ENCODE data around the gene ZC3H12D.

ZC3H12D gene

DNA sequence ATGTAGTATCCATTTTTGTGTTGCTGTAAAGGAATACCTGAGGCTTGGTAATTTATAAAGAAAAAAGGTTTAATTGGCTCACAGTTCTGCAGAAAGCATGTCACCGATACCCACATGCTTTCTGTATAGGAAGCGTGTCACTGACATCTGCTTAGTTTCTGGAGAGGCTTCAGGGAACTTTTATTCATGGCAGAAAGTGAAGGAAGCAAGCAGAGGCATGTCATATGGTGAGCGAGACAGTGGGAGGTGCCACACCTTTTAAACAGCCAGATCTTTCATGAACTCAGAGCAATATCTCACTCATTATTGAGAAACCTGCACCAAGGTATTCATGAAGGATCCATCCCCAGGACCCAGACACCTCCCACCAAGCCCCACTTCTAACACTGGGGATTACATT, 81.3 kb downstream of the ZC3H12D start:
- no peak for DNase-seq

DNA sequence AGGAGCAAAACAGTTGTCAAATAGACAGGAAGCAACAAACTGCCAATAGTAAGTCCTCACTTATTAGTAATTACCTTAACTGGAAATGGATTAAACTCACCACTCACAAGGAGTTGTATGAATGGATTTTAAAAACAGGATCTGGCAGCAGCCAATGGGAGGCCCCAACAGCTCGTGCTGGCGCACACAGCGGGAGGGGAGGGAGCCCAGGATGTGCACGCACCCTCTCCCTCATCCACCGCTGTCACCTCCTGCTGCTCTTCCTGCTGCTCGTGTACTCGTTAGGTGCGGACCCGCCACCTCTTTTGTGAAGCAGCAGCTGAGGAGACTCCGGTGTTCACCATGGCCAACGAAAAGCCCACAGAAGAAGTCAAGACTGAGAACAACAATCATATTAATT, 84.8 kb downstream of the ZC3H12D start, which contains the start of gene SUMO4:
SUMO4 (plus strand) TSS at position 213 of the 400 bp plus-strand sequence; CDS start at position 343, 130 bp downstream.
- no peak for DNase-seq

DNA sequence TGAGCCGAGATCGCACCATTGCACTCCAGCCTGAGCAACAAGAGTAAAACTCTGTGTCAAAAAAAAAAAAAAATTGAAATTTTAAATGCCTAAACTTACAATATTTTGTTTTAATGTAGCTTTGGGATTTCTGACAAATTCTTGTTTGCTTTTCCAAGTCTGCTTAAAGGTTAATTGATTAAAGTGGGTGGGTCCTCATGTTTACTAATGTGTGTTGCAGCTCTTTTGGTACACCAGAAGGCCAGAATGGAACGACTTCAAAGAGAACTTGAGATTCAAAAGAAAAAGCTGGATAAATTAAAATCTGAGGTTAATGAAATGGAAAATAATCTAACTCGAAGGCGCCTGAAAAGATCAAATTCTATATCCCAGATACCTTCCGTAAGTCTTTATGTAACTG, 87.4 kb downstream of the ZC3H12D start:
- DNase-seq = no peak
